HepG2 (cell line): ENCODE measurements around the gene TUBB4B. TPM values are rescaled to one million over a fixed set of nuclear protein-coding genes. Genes with fewer than 3 reads are reported as not detected.
A peak's percentile ranks its signal among the peaks of the same experiment; 100 is the strongest.

ENCODE experiments used
- ADNP ChIP-seq: sonication (generic); formaldehyde crosslinking; IDR thresholded peaks from 2 replicates; pipeline ENCODE4 v1.4.0; 2020; ENCODE audit warnings: missing genetic modification reagents
- ETV5 ChIP-seq: IDR thresholded peaks from 2 replicates; pipeline ENCODE4 v1.6.1; 2018; ENCODE audit warnings: missing biosample characterization, missing genetic modification reagents, inconsistent platforms, borderline replicate concordance
- HBP1 ChIP-seq: IDR thresholded peaks from 2 replicates; pipeline ENCODE4 v1.6.1; 2016; ENCODE audit warnings: low read depth, control low read depth
- HOXA3 ChIP-seq: sonication (generic); formaldehyde crosslinking; IDR thresholded peaks from 2 replicates; pipeline ENCODE4 v1.5.0; 2020; ENCODE audit warnings: missing genetic modification reagents
- NCOA2 ChIP-seq: sonication (generic); formaldehyde crosslinking; IDR thresholded peaks from 2 replicates; pipeline ENCODE4 v1.8.0; 2022; ENCODE audit warnings: inconsistent platforms
- POLR2AphosphoS5 ChIP-seq: IDR thresholded peaks from 2 replicates; pipeline ENCODE4 v1.6.1; 2012; ENCODE audit warnings: low read depth, low read length
- RNF219 ChIP-seq: sonication (generic); formaldehyde crosslinking; IDR thresholded peaks from 2 replicates; pipeline ENCODE4 v1.5.0; 2020; ENCODE audit warnings: mild to moderate bottlenecking, missing genetic modification reagents
- SMAD3 ChIP-seq: sonication (generic); formaldehyde crosslinking; IDR thresholded peaks from 2 replicates; pipeline ENCODE4 v1.4.0; 2020; ENCODE audit warnings: missing genetic modification reagents
- TEF ChIP-seq: sonication (generic); formaldehyde crosslinking; IDR thresholded peaks from 2 replicates; pipeline ENCODE4 v1.5.0; 2020; ENCODE audit warnings: missing genetic modification reagents
- TP53 ChIP-seq: sonication (generic); formaldehyde crosslinking; conservative IDR thresholded peaks from 2 replicates; pipeline ENCODE4 v1.4.0; 2020; ENCODE audit warnings: missing genetic modification reagents
- ZBTB3 ChIP-seq: sonication (generic); formaldehyde crosslinking; IDR thresholded peaks from 2 replicates; pipeline ENCODE4 v1.4.0; 2020; ENCODE audit warnings: low read depth, mild to moderate bottlenecking, moderate library complexity, missing genetic modification reagents, borderline replicate concordance
- ZNF468 ChIP-seq: sonication (generic); formaldehyde crosslinking; IDR thresholded peaks from 2 replicates; pipeline ENCODE4 v1.8.0; 2022; ENCODE audit warnings: mild to moderate bottlenecking, moderate library complexity, missing genetic modification reagents
- ZNF652 ChIP-seq: IDR thresholded peaks from 2 replicates; pipeline ENCODE4 v1.6.1; 2016; ENCODE audit warnings: low read depth, borderline replicate concordance
- ZNF691 ChIP-seq: sonication (generic); formaldehyde crosslinking; IDR thresholded peaks from 2 replicates; pipeline ENCODE4 v1.4.0; 2020; ENCODE audit warnings: missing genetic modification reagents, low read depth, mild to moderate bottlenecking, borderline replicate concordance
- polyA plus RNA-seq, 8 experiments: library from polyadenylated mRNA; depleted of rRNA in 3 of 8; stranded (reverse) in 7 of 8; unstranded in 1 of 8; fragments of >200 nt; fragmentation: Illumina TruSeq in 4 of 8; extraction: Trizol in 4 of 8; gene quantifications; 2 replicates each; pipeline versions ENCODE4 v1.2.1 to v1.2.3, GENCODE V29; 2011 to 2016; ENCODE audit warnings: low read depth in 4 of 8, missing spikeins in 1 of 8, mixed read lengths in 1 of 8; ENCODE audit not compliant: insufficient read depth in 1 of 8
- total RNA-seq, 5 experiments: library from RNA; depleted of rRNA; stranded (reverse); fragments of >200 nt; fragmentation: Illumina TruSeq; extraction: Trizol; gene quantifications; 2 replicates each; pipeline ENCODE4 v1.2.3, GENCODE V29; 2016; ENCODE audit warnings: low read depth in 1 of 5
- TF ChIP-seq, protein P1 (sequence below): sonication (generic); formaldehyde crosslinking; IDR thresholded peaks from 2 replicates; pipeline ENCODE4 v1.4.0; 2020; ENCODE audit warnings: mild to moderate bottlenecking, low read depth, missing genetic modification reagents
- TF ChIP-seq, protein P2 (sequence below): sonication (generic); formaldehyde crosslinking; IDR thresholded peaks from 2 replicates; pipeline ENCODE4 v1.4.0; 2020; ENCODE audit warnings: low read depth, missing genetic modification reagents

Gene TUBB4B
- total and polyA plus RNA-seq, 2 of the 13 experiments (the other 11 are each of a cell fraction or from before 2014, with no cell fraction given) = 182 to 412 TPM

DNA sequence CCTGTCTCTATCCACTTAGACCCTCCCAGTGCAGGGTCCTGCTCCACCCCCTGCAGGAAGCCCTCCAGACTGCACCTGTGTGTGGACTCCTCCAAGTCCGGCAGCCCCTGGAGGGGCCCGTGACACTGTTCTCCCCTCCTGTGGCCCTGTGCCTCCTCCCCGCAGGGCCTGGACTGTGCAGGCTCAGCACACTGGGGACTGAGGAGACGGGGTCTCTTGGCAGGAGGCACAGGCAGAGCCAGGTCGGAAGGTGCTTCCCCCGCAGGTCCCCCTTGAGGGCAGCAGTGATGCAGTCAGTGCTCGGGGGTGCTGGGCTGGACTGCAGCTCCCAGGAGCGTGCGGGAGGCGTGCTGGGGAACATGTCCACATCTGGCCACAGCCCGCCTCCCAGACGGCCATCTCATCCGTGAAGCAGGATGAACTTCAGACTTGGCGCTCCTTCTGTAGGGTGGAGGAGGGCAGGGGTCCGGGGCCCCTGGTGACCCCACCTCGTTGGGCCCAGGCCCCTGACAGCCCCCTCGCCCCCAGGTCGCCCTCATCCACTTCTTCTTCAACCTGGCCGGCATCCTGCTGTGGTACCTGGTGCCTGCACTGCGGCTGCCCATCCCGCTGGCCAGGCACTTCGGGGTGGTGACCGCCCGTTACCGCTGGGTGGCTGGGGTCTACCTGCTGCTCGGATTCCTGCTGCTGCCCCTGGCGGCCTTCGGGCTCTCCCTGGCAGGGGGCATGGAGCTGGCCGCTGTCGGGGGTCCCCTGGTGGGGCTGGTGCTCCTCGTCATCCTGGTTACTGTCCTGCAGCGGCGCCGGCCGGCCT, 5.5 kb upstream of the TUBB4B start (continued):
- TF ChIP-seq, protein P1, sequence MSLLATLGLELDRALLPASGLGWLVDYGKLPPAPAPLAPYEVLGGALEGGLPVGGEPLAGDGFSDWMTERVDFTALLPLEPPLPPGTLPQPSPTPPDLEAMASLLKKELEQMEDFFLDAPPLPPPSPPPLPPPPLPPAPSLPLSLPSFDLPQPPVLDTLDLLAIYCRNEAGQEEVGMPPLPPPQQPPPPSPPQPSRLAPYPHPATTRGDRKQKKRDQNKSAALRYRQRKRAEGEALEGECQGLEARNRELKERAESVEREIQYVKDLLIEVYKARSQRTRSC (CRISPR knock-in tag) = no peak
- TF ChIP-seq NCOA2 (CRISPR knock-in tag) = no peak
- no peak for TF ChIP-seq ADNP (CRISPR knock-in tag)
- TF ChIP-seq, protein P2, sequence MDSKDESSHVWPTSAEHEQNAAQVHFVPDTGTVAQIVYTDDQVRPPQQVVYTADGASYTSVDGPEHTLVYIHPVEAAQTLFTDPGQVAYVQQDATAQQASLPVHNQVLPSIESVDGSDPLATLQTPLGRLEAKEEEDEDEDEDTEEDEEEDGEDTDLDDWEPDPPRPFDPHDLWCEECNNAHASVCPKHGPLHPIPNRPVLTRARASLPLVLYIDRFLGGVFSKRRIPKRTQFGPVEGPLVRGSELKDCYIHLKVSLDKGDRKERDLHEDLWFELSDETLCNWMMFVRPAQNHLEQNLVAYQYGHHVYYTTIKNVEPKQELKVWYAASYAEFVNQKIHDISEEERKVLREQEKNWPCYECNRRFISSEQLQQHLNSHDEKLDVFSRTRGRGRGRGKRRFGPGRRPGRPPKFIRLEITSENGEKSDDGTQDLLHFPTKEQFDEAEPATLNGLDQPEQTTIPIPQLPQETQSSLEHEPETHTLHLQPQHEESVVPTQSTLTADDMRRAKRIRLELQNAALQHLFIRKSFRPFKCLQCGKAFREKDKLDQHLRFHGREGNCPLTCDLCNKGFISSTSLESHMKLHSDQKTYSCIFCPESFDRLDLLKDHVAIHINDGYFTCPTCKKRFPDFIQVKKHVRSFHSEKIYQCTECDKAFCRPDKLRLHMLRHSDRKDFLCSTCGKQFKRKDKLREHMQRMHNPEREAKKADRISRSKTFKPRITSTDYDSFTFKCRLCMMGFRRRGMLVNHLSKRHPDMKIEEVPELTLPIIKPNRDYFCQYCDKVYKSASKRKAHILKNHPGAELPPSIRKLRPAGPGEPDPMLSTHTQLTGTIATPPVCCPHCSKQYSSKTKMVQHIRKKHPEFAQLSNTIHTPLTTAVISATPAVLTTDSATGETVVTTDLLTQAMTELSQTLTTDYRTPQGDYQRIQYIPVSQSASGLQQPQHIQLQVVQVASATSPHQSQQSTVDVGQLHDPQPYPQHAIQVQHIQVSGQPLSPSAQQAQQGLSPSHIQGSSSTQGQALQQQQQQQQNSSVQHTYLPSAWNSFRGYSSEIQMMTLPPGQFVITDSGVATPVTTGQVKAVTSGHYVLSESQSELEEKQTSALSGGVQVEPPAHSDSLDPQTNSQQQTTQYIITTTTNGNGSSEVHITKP (CRISPR knock-in tag) = peak; percentile 53; the same call in 1 of the 2 replicates
- no peak for TF ChIP-seq ZNF691
- no peak for TF ChIP-seq HBP1 (CRISPR knock-in tag)
- TF ChIP-seq ZBTB3 (CRISPR knock-in tag) = no peak
- TF ChIP-seq TP53 (CRISPR knock-in tag) = no peak
- peak; percentile 66; the same call in 1 of the 2 replicates for TF ChIP-seq HOXA3 (CRISPR knock-in tag)
- TF ChIP-seq POLR2AphosphoS5 = no peak
- TF ChIP-seq RNF219 (CRISPR knock-in tag) = no peak
- no peak for TF ChIP-seq ZNF468
- TF ChIP-seq ZNF652 (CRISPR knock-in tag) = no peak
- TF ChIP-seq SMAD3 (CRISPR knock-in tag) = no peak
- TF ChIP-seq TEF = no peak
- peak; percentile 45; the same call in 1 of the 2 replicates for TF ChIP-seq ETV5
